ENCODE data around the gene CATSPER4.
A peak's percentile ranks its signal among the peaks of the same experiment; 100 is the strongest.
"Not testable (repeated sequence)": the region's sequence is repeated elsewhere in the genome, so short reads cannot be mapped to it uniquely, and the experiment has no call there.

Gene CATSPER4

GRCh38 chr1:26197301-26197700 lies 6.9 kb downstream of the CATSPER4 start:
- no peak for DNase-seq

GRCh38 chr1:26197813-26198212 lies 7.4 kb downstream of the CATSPER4 start:
- no peak for DNase-seq

- DNase-seq, result no peak
Observed at GRCh38 chr1:26200413-26200812, 10.0 kb downstream of the CATSPER4 start.

GRCh38 chr1:26203642-26204318 lies 13.4 kb downstream of the CATSPER4 start:
- no peak for DNase-seq

- DNase-seq, result no peak
Observed at GRCh38 chr1:26210147-26210870, 19.9 kb downstream of the CATSPER4 start.

GRCh38 chr1:26212726-26213125 lies 22.3 kb downstream of the CATSPER4 start:
- no peak for DNase-seq

GRCh38 chr1:26213335-26213905 lies 23.0 kb downstream of the CATSPER4 start:
- DNase-seq, result no peak

GRCh38 chr1:26215246-26215645 lies 24.8 kb downstream of the CATSPER4 start:
- DNase-seq, result no peak

- no peak for DNase-seq
Observed at GRCh38 chr1:26218906-26219494, 28.6 kb downstream of the CATSPER4 start.

GRCh38 chr1:26220199-26220912 lies 30.0 kb downstream of the CATSPER4 start:
- DNase-seq, result no peak

- no peak for DNase-seq
Observed at GRCh38 chr1:26221094-26221493, 30.7 kb downstream of the CATSPER4 start.

GRCh38 chr1:26224606-26225005 lies 34.2 kb downstream of the CATSPER4 start:
- no peak for DNase-seq

- peak; percentile 59 for DNase-seq
Observed at GRCh38 chr1:26225033-26225831, 34.8 kb downstream of the CATSPER4 start.

- not testable (repeated sequence) for DNase-seq
Observed at GRCh38 chr1:26230682-26231081, 40.3 kb downstream of the CATSPER4 start.

GRCh38 chr1:26233903-26234643 lies 43.7 kb downstream of the CATSPER4 start, which contains the start of gene CEP85:
CEP85 (plus strand) TSS chr1:26234200; CDS start chr1:26239784, 5,584 bp downstream.
- DNase-seq, result peak; percentile 98

- no peak for DNase-seq
Observed at GRCh38 chr1:26234644-26235370, 44.4 kb downstream of the CATSPER4 start.

- no peak for DNase-seq
Observed at GRCh38 chr1:26237230-26237966, 47.0 kb downstream of the CATSPER4 start.

- no peak for DNase-seq
Observed at GRCh38 chr1:26239936-26240335, 49.5 kb downstream of the CATSPER4 start.

All from DMS153 (cell line).